ENCODE measurements around the gene NCOA7.

Gene NCOA7
- 73.4 to 190 (median 97.8) reads per million in 4 experiments for total RNA-seq

GRCh38 chr6:125790358-125791150, at the start of gene NCOA7:
Gene NCOA7, plus strand, starts transcription at chr6:125790960. Its CDS starts 24,395 bp downstream, at chr6:125815355.
- peak; percentile 63 for DNase-seq

DNA sequence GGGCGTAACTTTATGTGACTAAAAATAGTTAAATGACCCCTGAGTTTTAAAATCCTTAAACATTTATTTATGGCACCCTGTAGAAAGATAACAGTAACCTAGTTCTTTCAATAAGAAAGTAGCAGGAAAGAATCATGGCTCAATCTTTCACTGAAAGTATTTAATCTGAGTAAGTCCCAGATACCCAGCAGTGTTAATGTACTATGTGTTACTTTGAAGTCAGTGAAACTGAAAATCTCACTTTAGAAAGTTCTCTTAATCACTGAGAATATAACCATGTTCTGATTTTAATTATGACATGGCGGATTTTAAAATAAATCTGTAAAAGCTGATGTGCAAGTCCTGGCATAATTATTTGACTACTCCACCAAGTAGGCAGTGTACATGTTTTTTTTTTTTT, 49.4 kb upstream of the NCOA7 start:
- DNase-seq: no peak

GRCh38 chr6:125742024-125742423, 48.7 kb upstream of the NCOA7 start:
- DNase-seq: no peak

DNA sequence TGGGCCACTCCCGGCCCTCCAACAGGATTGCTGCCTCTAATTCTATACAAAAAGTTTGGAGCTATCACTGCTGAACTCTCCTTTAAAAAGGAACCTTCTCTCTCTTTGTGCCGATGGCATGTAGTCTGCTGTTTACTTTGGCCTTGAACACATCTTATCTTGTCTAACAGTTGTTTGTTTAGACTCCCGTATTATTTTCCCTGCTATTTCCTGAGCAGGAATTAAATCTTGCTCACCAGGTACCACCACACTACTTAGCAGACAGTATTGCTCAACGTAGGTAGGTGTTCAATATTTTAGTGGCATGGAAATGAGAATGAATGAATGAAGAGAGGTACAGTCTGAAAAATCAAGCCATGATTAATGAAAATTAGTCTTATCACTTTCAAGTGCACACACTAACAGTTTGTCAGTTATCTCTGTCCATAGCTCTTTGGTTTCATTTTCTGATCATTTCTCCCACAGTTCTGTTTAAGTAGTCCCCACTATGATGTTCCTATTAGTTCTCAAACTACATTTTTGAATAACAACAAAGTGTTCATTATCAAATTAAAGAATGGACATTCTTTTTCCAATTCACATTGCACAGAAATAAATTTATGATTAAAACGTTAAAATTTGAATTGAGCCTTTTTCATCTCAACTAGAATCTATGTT, 48.2 kb upstream of the NCOA7 start:
- no peak for DNase-seq

DNA sequence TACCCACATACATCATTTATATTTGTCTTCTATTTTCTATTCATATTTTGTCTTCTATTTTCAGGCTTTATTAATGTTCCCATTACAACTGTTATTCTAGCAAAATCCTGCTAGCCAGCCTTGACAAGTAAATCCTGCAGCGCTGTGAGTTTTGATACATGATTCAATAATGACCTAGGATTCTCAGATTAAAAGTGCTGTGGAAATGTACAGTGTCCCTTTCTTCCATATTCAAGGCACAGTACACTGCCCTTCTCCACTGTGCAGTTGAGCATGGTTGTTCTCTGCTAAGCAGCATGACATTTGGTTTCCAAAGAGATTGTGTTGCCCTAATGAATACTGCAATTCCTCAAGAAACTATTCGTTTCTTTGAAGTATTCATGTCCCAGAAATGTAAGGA, 47.2 kb upstream of the NCOA7 start:
- no peak for DNase-seq

DNA sequence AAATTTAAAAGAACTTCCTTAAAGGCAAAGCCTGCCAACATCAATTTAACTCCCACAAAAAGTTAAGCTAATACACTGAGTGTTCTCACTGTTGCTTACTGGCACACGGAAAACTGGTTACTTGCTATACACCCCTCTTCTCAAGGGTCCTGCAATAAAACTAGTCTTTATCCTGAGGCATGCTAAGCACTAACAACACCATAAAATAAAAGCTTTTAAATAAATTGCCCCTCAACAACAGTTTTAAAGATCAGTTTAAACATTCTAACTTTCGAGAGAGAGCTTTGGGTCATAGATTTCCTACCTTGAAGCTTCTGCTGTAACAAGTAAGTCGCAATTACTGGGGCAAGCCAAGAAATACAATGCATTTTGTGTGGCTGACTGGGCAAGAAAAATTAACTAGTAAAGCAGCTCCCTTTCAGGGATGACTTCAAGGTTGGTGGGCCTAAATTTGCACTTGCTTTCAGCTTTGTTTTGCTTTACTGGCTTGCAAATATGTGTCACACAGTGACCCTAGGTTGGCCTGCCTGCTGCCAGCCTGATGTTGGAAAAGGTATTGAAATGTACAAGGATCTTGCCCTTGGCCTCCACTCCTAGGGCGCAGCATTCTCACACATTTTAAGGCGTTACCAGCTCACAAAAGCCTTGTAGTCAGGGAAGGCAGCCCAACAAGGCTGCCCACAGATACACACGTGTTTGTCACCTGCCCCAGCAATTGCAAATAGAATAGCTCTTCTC, 45.3 kb upstream of the NCOA7 start:
- DNase-seq: no peak

DNA sequence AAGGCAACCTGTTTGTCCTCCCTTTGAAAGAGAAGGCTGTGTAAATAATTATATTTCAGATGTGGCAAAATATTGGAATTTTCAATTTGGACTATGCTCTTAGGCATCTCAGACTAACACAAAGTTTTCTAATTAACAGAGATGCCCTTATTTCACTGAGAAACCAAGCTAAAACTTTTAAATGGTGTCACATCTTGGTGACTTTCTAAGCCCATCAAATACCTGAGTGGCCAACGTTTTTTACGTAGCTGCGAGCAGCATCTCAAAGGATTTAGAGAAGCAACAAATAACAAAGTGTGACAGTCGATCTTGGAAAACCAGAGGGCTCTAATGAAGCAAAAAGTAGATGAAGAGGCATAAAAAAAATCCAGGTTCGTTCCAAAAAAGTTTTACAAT, 44.7 kb upstream of the NCOA7 start:
- no peak for DNase-seq

GRCh38 chr6:125746731-125747588, 43.8 kb upstream of the NCOA7 start:
- peak; percentile 58 for DNase-seq

GRCh38 chr6:125747589-125748405, 43.0 kb upstream of the NCOA7 start:
- DNase-seq: no peak

DNA sequence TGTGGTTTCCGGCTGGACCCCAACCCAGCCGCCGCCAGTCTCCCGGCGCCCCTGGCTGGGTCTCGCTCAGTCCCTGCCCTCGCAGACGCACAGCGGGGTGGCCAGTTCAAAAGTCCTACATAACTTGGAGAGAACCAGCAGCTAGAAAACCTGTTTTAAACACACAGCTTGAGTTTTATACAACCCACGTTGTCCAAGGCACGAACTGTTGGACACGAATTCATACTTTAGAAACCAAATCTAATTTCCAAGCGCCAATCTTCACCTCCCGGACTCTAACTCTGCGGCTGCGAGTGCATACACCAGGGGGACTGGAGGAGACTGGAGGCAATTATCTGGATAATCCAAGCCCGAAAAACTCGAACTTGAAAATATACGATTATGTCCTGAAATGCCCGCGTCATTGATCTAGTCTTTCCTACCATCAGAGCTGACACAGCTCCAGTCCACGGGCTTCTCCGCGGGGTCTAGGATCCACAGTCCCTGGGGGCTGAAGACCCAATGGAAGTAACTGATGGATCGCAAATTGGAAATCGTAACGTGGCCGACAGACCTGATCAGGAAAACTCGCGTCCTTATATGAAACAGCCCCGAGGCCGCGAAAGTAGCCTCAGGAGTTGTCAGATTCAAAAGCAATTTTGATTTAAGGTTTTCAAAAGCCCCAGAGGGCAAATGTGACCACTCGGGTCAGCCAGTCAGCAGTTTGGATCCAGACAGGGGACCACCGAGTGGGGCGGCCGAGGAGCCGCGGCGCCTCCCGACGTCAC, 42.2 kb upstream of the NCOA7 start:
- no peak for DNase-seq

GRCh38 chr6:125749173-125749864, 41.4 kb upstream of the NCOA7 start, which contains the start of gene HEY2:
Gene HEY2, plus strand, starts transcription at chr6:125749632. Its CDS starts 145 bp downstream, at chr6:125749777.
- peak; percentile 66 for DNase-seq

DNA sequence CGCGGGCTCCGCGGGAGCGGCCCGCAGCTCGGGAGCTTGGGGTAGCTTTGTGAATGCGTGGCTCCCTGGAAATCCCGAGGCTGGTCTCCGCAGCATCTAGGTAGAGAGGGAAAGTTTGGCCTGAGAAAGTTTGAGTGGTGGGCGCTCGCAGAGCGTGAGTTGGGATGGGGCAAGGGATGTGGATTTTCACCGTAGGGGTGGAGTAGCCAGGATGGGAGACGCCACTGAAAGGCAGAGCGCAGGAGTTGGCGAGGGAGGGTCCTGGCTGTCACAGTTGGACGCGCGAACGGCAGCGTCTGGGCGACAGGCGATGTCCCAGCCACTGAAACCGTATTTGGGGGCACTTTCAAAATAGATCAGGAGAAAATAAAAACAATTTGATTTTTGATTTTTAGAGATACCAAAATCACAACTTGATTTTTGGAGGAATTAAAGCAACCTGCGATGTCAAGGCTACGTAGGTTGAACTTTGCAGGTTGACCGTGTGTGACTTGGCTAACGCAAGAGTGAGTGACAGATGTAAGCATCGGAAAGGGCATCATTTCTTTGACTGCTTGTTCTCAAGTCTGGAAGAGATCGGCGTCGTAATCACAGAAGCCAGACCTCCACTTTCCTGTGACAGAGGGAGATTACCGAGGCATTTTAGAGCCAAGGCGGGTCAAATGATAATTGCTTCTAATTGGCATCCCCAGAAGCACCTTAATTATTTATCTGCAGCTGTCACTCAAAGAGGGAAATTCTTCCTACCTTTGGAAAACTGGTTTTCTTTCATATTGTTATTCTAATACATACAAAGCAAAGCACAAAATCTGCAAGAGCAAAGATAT, 40.7 kb upstream of the NCOA7 start:
- no peak for DNase-seq

- no peak for DNase-seq
Measured at GRCh38 chr6:125750692-125751333, 39.9 kb upstream of the NCOA7 start.

- no peak for DNase-seq
Measured at GRCh38 chr6:125751334-125751916, 39.3 kb upstream of the NCOA7 start.

DNA sequence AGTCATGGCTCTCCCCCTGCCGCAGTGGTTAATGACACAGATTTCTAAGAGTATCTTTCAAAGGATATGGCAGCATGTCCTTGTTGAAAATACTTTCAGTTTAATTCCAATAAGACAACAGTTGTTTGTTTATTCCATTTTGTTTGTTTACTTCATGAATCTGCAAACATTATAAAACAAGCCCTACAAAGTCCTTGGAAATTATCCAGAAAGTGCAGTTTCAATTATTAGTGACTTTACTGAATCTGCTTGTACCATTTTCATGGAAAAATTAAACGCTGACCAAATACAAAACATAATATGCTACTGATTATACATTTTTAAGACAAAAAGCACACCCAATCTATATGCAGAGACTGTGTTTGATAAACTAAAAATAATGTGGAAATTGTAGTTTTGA, 38.0 kb upstream of the NCOA7 start:
- no peak for DNase-seq

DNA sequence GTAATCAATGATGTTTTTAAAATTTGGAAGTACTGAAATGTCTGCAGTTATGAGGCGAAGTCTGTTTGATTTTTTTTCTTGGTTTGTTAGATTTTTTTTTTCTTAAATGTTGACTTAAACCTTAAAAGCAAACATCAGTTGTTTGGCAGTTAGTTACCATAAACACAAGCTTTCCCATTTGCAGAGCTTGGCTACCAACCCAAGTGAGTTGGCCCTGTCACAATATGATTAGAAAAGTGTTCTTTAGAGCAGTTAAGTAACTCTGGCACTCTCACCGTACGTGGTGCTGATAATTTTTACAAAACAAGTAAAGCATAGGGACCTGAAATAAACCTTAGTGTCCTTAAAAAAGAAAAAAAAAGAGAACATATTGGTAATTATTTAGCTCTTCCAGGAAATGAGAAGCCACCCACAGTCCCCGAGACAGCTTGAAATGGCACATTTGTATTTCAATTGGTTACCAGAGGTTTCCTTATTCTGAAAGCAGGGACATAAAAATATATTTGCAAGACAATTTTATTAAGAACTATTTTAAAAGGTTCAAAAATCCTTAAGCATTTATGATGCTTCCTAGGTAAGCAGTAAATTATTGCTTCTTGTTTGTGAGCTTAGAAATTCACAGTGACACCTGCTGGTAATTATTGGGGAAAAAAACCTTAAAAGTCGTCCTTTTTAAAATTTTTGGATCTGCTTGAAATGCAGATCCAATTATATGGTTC, 37.4 kb upstream of the NCOA7 start:
- no peak for DNase-seq

- no peak for DNase-seq
Measured at GRCh38 chr6:125753937-125754259, 36.9 kb upstream of the NCOA7 start.

GRCh38 chr6:125754566-125754965, 36.2 kb upstream of the NCOA7 start:
- DNase-seq: no peak
